Naive thymus-derived CD4-positive, alpha-beta T cell (primary cell): Measurements from ENCODE around the gene GNA14. TPM values are rescaled to one million over a fixed set of nuclear protein-coding genes. Genes with fewer than 3 reads are reported as not detected.

Source experiments
- ATAC-seq: fragments of 150-1000 bp; cut with Tn5 transposase; 2 replicates; pipeline ENCODE4 v1.10.0; 2021; ENCODE audit warnings: mild to moderate bottlenecking, moderate library complexity
- CTCF ChIA-PET: fragments of 350-600 bp; sonication (Branson Sonifier 250); formaldehyde crosslinking; loops from one replicate; lab custom pipeline; 2021; ENCODE audit warnings: antibody characterized with exemption; lab: Charles Lee
- POLR2A ChIA-PET: fragments of 350-600 bp; sonication (Branson Sonifier 250); formaldehyde crosslinking; loops from one replicate; lab custom pipeline; 2021; ENCODE audit warnings: antibody characterized with exemption, inconsistent platforms; lab: Charles Lee
- DNase-seq, 9 donors: peaks; one replicate each; pipeline versions ENCODE4 v3.0.0 to v3.0.0-alpha.2; 2020 to 2022; ENCODE audit warnings: mixed read lengths in 1 of 9
- H3K27ac ChIP-seq: one replicate; pipeline ENCODE4 v1.7.0; 2013; ENCODE audit warnings: mild to moderate bottlenecking, low read depth, low read length, moderate library complexity
- H3K27me3 ChIP-seq, 2 donors: one replicate each; pipeline ENCODE4 v1.7.0; 2013; ENCODE audit warnings: low read length in 2 of 2, mild to moderate bottlenecking in 2 of 2, moderate library complexity in 2 of 2; ENCODE audit not compliant: control insufficient read depth in 2 of 2, insufficient read depth in 2 of 2
- H3K36me3 ChIP-seq, 3 experiments: 1 replicate in 2 of 3; 2 replicates in 1 of 3; pipeline ENCODE4 v1.7.0; 2013; ENCODE audit warnings: low read length in 3 of 3, mild to moderate bottlenecking in 3 of 3, moderate library complexity in 1 of 3; ENCODE audit not compliant: insufficient read depth in 3 of 3, control insufficient read depth in 2 of 3
- H3K4me1 ChIP-seq, 2 donors: one replicate each; pipeline ENCODE4 v1.7.0; 2013; ENCODE audit warnings: low read length in 2 of 2, mild to moderate bottlenecking in 2 of 2, moderate library complexity in 1 of 2; ENCODE audit not compliant: control insufficient read depth in 2 of 2, insufficient read depth in 2 of 2
- H3K4me3 ChIP-seq: 2 replicates; pipeline ENCODE4 v1.7.0; 2013; ENCODE audit warnings: mild to moderate bottlenecking, low read length
- H3K9me3 ChIP-seq, 3 experiments: 1 replicate in 2 of 3; 2 replicates in 1 of 3; pipeline ENCODE4 v1.7.0; 2013; ENCODE audit warnings: low read length in 3 of 3; ENCODE audit not compliant: control insufficient read depth in 2 of 3
- H3K27ac Mint-ChIP-seq, 9 donors: one replicate each; pipeline ENCODE4 v1.8.0; 2020 to 2022; ENCODE audit warnings: mixed read lengths in 9 of 9, mild to moderate bottlenecking in 8 of 9, moderate library complexity in 5 of 9, inconsistent platforms in 2 of 9
- H3K27me3 Mint-ChIP-seq, 5 donors: one replicate each; pipeline ENCODE4 v1.8.0; 2021 to 2022; ENCODE audit warnings: mixed read lengths in 5 of 5, mild to moderate bottlenecking in 1 of 5
- H3K36me3 Mint-ChIP-seq, 5 donors: one replicate each; pipeline ENCODE4 v1.8.0; 2020 to 2022; ENCODE audit warnings: mixed read lengths in 5 of 5, mild to moderate bottlenecking in 3 of 5, inconsistent platforms in 1 of 5
- H3K4me1 Mint-ChIP-seq, 7 donors: one replicate each; pipeline ENCODE4 v1.8.0; 2020 to 2022; ENCODE audit warnings: mixed read lengths in 7 of 7, mild to moderate bottlenecking in 3 of 7, inconsistent platforms in 1 of 7
- H3K4me3 Mint-ChIP-seq, 10 donors: one replicate each; pipeline ENCODE4 v1.8.0; 2020 to 2022; ENCODE audit warnings: mild to moderate bottlenecking in 10 of 10, mixed read lengths in 10 of 10, moderate library complexity in 6 of 10, inconsistent platforms in 2 of 10
- H3K9me3 Mint-ChIP-seq, 11 donors: one replicate each; pipeline ENCODE4 v1.8.0; 2020 to 2022; ENCODE audit warnings: mixed read lengths in 11 of 11, mild to moderate bottlenecking in 4 of 11, inconsistent platforms in 1 of 11, moderate library complexity in 1 of 11
- intact Hi-C, 2 donors: fragments of 100-400 bp; cut with micrococcal nuclease; formaldehyde crosslinking; loops; one replicate each; pipeline ENCODE4 v1.15.1; 2023
- polyA plus RNA-seq, 2 donors: library from polyadenylated mRNA; unstranded; fragments of 300-500 nt; fragmentation: Illumina TruSeq; gene quantifications; one replicate each; pipeline ENCODE4 v1.2.3, GENCODE V29; 2021
- total RNA-seq, 6 experiments: library from RNA in 5 of 6; stranded (reverse) in 5 of 6; gene quantifications; 1 replicate in 5 of 6; 2 replicates in 1 of 6; pipeline ENCODE4 v1.2.3 and lab custom pipeline; 2021 to 2026

GNA14 gene
- total and polyA plus RNA-seq, 7 experiments from 2014 or later = 0.34 TPM; not detected in 6

- DNase-seq (no peak), ATAC-seq (no peak)
- Histone ChIP-seq H3K4me1 (no peaks in the 10 kb centered on the region), H3K9me3 (no peaks in the 10 kb centered on the region), H3K27me3 (no peaks in the 10 kb centered on the region), H3K36me3 (no peaks in the 10 kb centered on the region), H3K4me3 (no peak overlapping the region), H3K27ac (no peak overlapping the region)
- Mint-ChIP-seq H3K27ac (peak overlapping the region in 1 of 9 donors; percentile 7), H3K27me3 (peaks cover 0 to 18% (median 5%) of the 10 kb centered on the region in 5 donors), H3K4me1 (no peaks in the 10 kb centered on the region), H3K9me3 (peaks cover 0 to 12% (median 0%) of the 10 kb centered on the region in 11 donors), H3K4me3 (no peak overlapping the region), H3K36me3 (peaks cover 0 to 3% (median 0%) of the 10 kb centered on the region in 5 donors)
- ChIA-PET POLR2A (no interaction called here), CTCF (no interaction called here)
- intact Hi-C loops = no loop called here
These were observed 33.5 kb downstream of the GNA14 start for GRCh38 chr9:77614645-77615044.

GRCh38 chr9:77606526-77606925, 41.6 kb downstream of the GNA14 start:
- Mint-ChIP-seq H3K27ac (no peak overlapping the region), H3K9me3 (peaks cover 0 to 9% (median 0%) of the 10 kb centered on the region in 11 donors), H3K36me3 (no peaks in the 10 kb centered on the region), H3K4me3 (no peak overlapping the region), H3K4me1 (peaks cover 0 to 5% (median 0%) of the 10 kb centered on the region in 7 donors), H3K27me3 (peaks cover 9 to 21% (median 10%) of the 10 kb centered on the region in 5 donors)
- H3K4me3 ChIP-seq = no peak overlapping the region
- no peak overlapping the region for H3K27ac ChIP-seq
- no peaks in the 10 kb centered on the region for H3K9me3 ChIP-seq
- CTCF ChIA-PET = no interaction called here
- intact Hi-C loops = no loop called here
- no peaks in the 10 kb centered on the region for H3K4me1 ChIP-seq
- POLR2A ChIA-PET = no interaction called here
- H3K27me3 ChIP-seq = no peaks in the 10 kb centered on the region
- ATAC-seq = no peak
- H3K36me3 ChIP-seq = no peaks in the 10 kb centered on the region
- DNase-seq = no peak

GRCh38 chr9:77605449-77606220, 42.5 kb downstream of the GNA14 start:
- H3K27me3 Mint-ChIP-seq = peaks cover 9 to 23% (median 16%) of the 10 kb centered on the region in 5 donors
- no peaks in the 10 kb centered on the region for H3K27me3 ChIP-seq
- H3K9me3 Mint-ChIP-seq = peaks cover 0 to 9% (median 0%) of the 10 kb centered on the region in 11 donors
- H3K27ac ChIP-seq = no peak overlapping the region
- no peak overlapping the region for H3K4me3 ChIP-seq
- CTCF ChIA-PET = no interaction called here
- intact Hi-C loops = no loop called here
- no peaks in the 10 kb centered on the region for H3K36me3 ChIP-seq
- no peak for ATAC-seq
- no peaks in the 10 kb centered on the region for H3K4me1 ChIP-seq
- no peaks in the 10 kb centered on the region for H3K9me3 ChIP-seq
- H3K36me3 Mint-ChIP-seq = no peaks in the 10 kb centered on the region
- POLR2A ChIA-PET = no interaction called here
- no peak overlapping the region for H3K4me3 Mint-ChIP-seq
- DNase-seq = no peak
- H3K4me1 Mint-ChIP-seq = peaks cover 0 to 5% (median 0%) of the 10 kb centered on the region in 7 donors
- H3K27ac Mint-ChIP-seq = no peak overlapping the region

GRCh38 chr9:77604316-77604715, 43.8 kb downstream of the GNA14 start:
- Histone ChIP-seq H3K27me3 (no peaks in the 10 kb centered on the region), H3K9me3 (no peaks in the 10 kb centered on the region), H3K4me1 (no peaks in the 10 kb centered on the region), H3K27ac (no peak overlapping the region), H3K36me3 (no peaks in the 10 kb centered on the region), H3K4me3 (no peak overlapping the region)
- no peaks in the 10 kb centered on the region for H3K36me3 Mint-ChIP-seq
- ChIA-PET CTCF (no interaction called here), POLR2A (no interaction called here)
- intact Hi-C loops = no loop called here
- peak overlapping the region in 1 of 9 donors; percentile 10 for H3K27ac Mint-ChIP-seq
- H3K4me1 Mint-ChIP-seq = peaks cover 0 to 5% (median 0%) of the 10 kb centered on the region in 7 donors
- ATAC-seq (no peak), DNase-seq (no peak)
- H3K4me3 Mint-ChIP-seq = no peak overlapping the region
- H3K9me3 Mint-ChIP-seq = peaks cover 0 to 9% (median 0%) of the 10 kb centered on the region in 11 donors
- H3K27me3 Mint-ChIP-seq = peaks cover 5 to 20% (median 13%) of the 10 kb centered on the region in 5 donors

- Mint-ChIP-seq H3K36me3 (no peaks in the 10 kb centered on the region), H3K27me3 (peaks cover 0 to 21% (median 6%) of the 10 kb centered on the region in 5 donors), H3K4me1 (peaks cover 0 to 5% (median 0%) of the 10 kb centered on the region in 7 donors), H3K9me3 (peaks cover 0 to 5% (median 0%) of the 10 kb centered on the region in 11 donors), H3K27ac (no peak overlapping the region), H3K4me3 (no peak overlapping the region)
- Histone ChIP-seq H3K4me3 (no peak overlapping the region), H3K27me3 (no peaks in the 10 kb centered on the region), H3K4me1 (no peaks in the 10 kb centered on the region), H3K27ac (no peak overlapping the region), H3K9me3 (no peaks in the 10 kb centered on the region), H3K36me3 (no peaks in the 10 kb centered on the region)
- ChIA-PET POLR2A (no interaction called here), CTCF (no interaction called here)
- ATAC-seq (no peak), DNase-seq (no peak)
- intact Hi-C loops = no loop called here
These were observed 45.3 kb downstream of the GNA14 start for GRCh38 chr9:77602852-77603251.

- no peak overlapping the region for H3K27ac Mint-ChIP-seq
- peaks cover 0 to 8% (median 0%) of the 10 kb centered on the region in 7 donors for H3K4me1 Mint-ChIP-seq
- ATAC-seq = no peak
- no peaks in the 10 kb centered on the region for H3K9me3 ChIP-seq
- POLR2A ChIA-PET = no interaction called here
- no peak overlapping the region for H3K27ac ChIP-seq
- peaks cover 0 to 2% (median 0%) of the 10 kb centered on the region in 11 donors for H3K9me3 Mint-ChIP-seq
- peaks cover 0 to 24% (median 6%) of the 10 kb centered on the region in 5 donors for H3K27me3 Mint-ChIP-seq
- H3K4me1 ChIP-seq = no peaks in the 10 kb centered on the region
- H3K4me3 Mint-ChIP-seq = no peak overlapping the region
- intact Hi-C loops = no loop called here
- H3K4me3 ChIP-seq = no peak overlapping the region
- DNase-seq = no peak
- H3K36me3 Mint-ChIP-seq = no peaks in the 10 kb centered on the region
- no peaks in the 10 kb centered on the region for H3K27me3 ChIP-seq
- CTCF ChIA-PET = no interaction called here
- no peaks in the 10 kb centered on the region for H3K36me3 ChIP-seq
These were observed 46.5 kb downstream of the GNA14 start for GRCh38 chr9:77601476-77602099.
